Calu3 (cell line): ENCODE data around the gene ADCY5. TPM values are rescaled to one million over a fixed set of nuclear protein-coding genes. Genes with fewer than 3 reads are reported as not detected.

Experiments
- BruUV-seq: library from RNA; stranded (reverse); fragments of 400-500 nt; replicated peaks from 2 replicates; lab custom pipeline; 2021; lab: Mats Ljungman, UMichigan
- CTCF ChIA-PET: fragments of 300-600 bp; sonication (Branson Sonifier 250); formaldehyde crosslinking; loops from one replicate; lab custom pipeline; 2022; ENCODE audit warnings: antibody characterized with exemption; lab: Charles Lee
- DNase-seq: peaks from one replicate; pipeline ENCODE4 v3.0.0; 2022
- H3K27ac Mint-ChIP-seq: one replicate; pipeline ENCODE4 v1.8.0; 2022; ENCODE audit warnings: mixed read lengths; ENCODE audit not compliant: unreplicated experiment
- H3K27me3 Mint-ChIP-seq: one replicate; pipeline ENCODE4 v1.8.0; 2022; ENCODE audit warnings: mixed read lengths; ENCODE audit not compliant: unreplicated experiment
- H3K36me3 Mint-ChIP-seq: one replicate; pipeline ENCODE4 v1.8.0; 2022; ENCODE audit warnings: mild to moderate bottlenecking, moderate library complexity, mixed read lengths; ENCODE audit not compliant: insufficient read depth, unreplicated experiment
- H3K4me1 Mint-ChIP-seq: one replicate; pipeline ENCODE4 v1.8.0; 2022; ENCODE audit warnings: mild to moderate bottlenecking, low read depth, mixed read lengths; ENCODE audit not compliant: unreplicated experiment
- H3K4me3 Mint-ChIP-seq: one replicate; pipeline ENCODE4 v1.8.0; 2022; ENCODE audit warnings: mild to moderate bottlenecking, low read depth, moderate library complexity, mixed read lengths; ENCODE audit not compliant: unreplicated experiment
- H3K9me3 Mint-ChIP-seq: one replicate; pipeline ENCODE4 v1.8.0; 2022; ENCODE audit warnings: low read depth, mixed read lengths; ENCODE audit not compliant: unreplicated experiment
- intact Hi-C: fragments of 100-400 bp; cut with micrococcal nuclease; formaldehyde crosslinking; loops from one replicate; pipeline ENCODE4 v1.10.0; 2022; ENCODE audit not compliant: unreplicated experiment
- total RNA-seq: library from RNA; stranded (reverse); gene quantifications from 2 replicates; pipeline ENCODE4 v1.2.3, GENCODE V29; 2022
- TF ChIP-seq, protein P1 (sequence below): fragments of 200-600 bp; IDR thresholded peaks from one replicate; pipeline ENCODE4 v1.8.0; 2022; ENCODE audit warnings: antibody characterized with exemption; ENCODE audit not compliant: unreplicated experiment

The ADCY5 gene
- total RNA-seq, 1 experiment from 2014 or later, result 2.5 TPM

DNA sequence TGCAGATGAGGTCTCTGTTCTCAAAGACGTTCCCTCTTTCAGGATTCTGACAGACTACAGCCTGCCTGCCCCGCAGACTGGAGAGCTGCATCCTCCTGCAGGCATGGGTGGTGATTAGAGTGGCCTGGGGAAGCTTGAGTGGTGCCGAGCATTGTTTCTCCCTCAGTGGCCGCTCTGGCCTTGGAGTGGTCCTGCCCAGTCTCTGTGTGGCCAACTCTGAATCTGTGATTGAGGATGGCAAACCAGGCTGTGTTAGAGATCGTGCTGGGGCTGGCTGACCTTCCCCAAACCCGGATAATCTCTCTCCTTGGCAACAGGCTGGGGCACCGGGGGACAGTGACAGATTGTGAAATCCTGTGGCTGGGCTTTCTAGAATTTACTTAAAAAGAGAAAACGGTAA, 11.0 kb upstream of the ADCY5 start:
- intact Hi-C loops, result no loop called here

GRCh38 chr3:123458255-123458654, 9.4 kb upstream of the ADCY5 start:
- Mint-ChIP-seq H3K4me1 (no peaks in the 10 kb centered on the region), H3K4me3 (no peak overlapping the region), H3K9me3 (no peaks in the 10 kb centered on the region), H3K36me3 (no peaks in the 10 kb centered on the region), H3K27ac (no peak overlapping the region), H3K27me3 (peaks cover 81% of the 10 kb centered on the region)
- TF ChIP-seq, protein P1, sequence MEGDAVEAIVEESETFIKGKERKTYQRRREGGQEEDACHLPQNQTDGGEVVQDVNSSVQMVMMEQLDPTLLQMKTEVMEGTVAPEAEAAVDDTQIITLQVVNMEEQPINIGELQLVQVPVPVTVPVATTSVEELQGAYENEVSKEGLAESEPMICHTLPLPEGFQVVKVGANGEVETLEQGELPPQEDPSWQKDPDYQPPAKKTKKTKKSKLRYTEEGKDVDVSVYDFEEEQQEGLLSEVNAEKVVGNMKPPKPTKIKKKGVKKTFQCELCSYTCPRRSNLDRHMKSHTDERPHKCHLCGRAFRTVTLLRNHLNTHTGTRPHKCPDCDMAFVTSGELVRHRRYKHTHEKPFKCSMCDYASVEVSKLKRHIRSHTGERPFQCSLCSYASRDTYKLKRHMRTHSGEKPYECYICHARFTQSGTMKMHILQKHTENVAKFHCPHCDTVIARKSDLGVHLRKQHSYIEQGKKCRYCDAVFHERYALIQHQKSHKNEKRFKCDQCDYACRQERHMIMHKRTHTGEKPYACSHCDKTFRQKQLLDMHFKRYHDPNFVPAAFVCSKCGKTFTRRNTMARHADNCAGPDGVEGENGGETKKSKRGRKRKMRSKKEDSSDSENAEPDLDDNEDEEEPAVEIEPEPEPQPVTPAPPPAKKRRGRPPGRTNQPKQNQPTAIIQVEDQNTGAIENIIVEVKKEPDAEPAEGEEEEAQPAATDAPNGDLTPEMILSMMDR, result no peak
- BruUV-seq, result no TSS peak
- DNase-seq, result no peak
- intact Hi-C loops, result no loop called here
- CTCF ChIA-PET, result no interaction called here

More for the DNA sequence above, 11.0 kb upstream of the ADCY5 start:
- BruUV-seq, result no TSS peak
- Mint-ChIP-seq H3K4me1 (no peaks in the 10 kb centered on the region), H3K9me3 (no peaks in the 10 kb centered on the region), H3K36me3 (no peaks in the 10 kb centered on the region), H3K27ac (no peak overlapping the region), H3K27me3 (peaks cover 81% of the 10 kb centered on the region), H3K4me3 (no peak overlapping the region)
- CTCF ChIA-PET, result no interaction called here
- TF ChIP-seq, protein P1, result no peak
- no peak for DNase-seq

DNA sequence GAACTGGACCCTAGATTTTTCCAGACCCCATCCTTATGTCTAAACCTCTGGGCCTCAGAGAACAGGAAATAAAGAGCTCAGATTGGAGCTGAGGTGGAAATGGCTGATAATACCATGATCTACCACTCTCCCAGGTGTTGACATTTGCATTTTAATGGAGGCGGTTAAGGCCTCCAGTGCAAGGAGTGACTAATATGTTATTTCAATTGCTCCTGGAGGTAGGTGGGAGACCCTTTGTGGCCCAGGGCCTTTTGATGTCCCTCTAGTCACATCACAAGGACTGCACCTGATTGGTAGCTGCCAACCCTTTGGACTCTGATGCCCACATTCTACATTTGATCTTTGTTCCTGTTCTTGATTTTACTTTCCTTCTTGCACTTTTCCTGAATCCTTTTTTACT, 9.0 kb upstream of the ADCY5 start:
- Mint-ChIP-seq H3K4me1 (no peaks in the 10 kb centered on the region), H3K27ac (no peak overlapping the region), H3K27me3 (peaks cover 81% of the 10 kb centered on the region), H3K4me3 (no peak overlapping the region), H3K36me3 (no peaks in the 10 kb centered on the region), H3K9me3 (no peaks in the 10 kb centered on the region)
- BruUV-seq, result no TSS peak
- TF ChIP-seq, protein P1, result no peak
- DNase-seq, result no peak
- CTCF ChIA-PET, result no interaction called here
- intact Hi-C loops, result no loop called here

GRCh38 chr3:123453675-123454074, 4.8 kb upstream of the ADCY5 start:
- H3K27ac Mint-ChIP-seq, result no peak overlapping the region
- BruUV-seq, result no TSS peak
- H3K27me3 Mint-ChIP-seq, result peaks cover 80% of the 10 kb centered on the region
- DNase-seq, result no peak
- intact Hi-C loops, result no loop called here
- TF ChIP-seq, protein P1, result no peak
- no peaks in the 10 kb centered on the region for H3K9me3 Mint-ChIP-seq
- H3K4me3 Mint-ChIP-seq, result no peak overlapping the region
- peaks cover 4% of the 10 kb centered on the region for H3K36me3 Mint-ChIP-seq
- H3K4me1 Mint-ChIP-seq, result peaks cover 7% of the 10 kb centered on the region
- CTCF ChIA-PET, result no interaction called here
